22Rv1 (cell line): ENCODE data around the gene SIX3.

Source experiments
- H3K27ac ChIP-seq: fragments of 450-650 bp; 2 replicates; pipeline ENCODE4 v1.5.1; 2017
- ZFX ChIP-seq: fragments of 450-650 bp; IDR thresholded peaks from 2 replicates; pipeline ENCODE4 v1.6.1; 2017; ENCODE audit warnings: antibody characterized with exemption, borderline replicate concordance
- TF ChIP-seq, protein P1 (sequence below): fragments of 450-650 bp; IDR thresholded peaks from 2 replicates; pipeline ENCODE4 v1.5.1; 2017; ENCODE audit warnings: mild to moderate bottlenecking

Gene SIX3

DNA sequence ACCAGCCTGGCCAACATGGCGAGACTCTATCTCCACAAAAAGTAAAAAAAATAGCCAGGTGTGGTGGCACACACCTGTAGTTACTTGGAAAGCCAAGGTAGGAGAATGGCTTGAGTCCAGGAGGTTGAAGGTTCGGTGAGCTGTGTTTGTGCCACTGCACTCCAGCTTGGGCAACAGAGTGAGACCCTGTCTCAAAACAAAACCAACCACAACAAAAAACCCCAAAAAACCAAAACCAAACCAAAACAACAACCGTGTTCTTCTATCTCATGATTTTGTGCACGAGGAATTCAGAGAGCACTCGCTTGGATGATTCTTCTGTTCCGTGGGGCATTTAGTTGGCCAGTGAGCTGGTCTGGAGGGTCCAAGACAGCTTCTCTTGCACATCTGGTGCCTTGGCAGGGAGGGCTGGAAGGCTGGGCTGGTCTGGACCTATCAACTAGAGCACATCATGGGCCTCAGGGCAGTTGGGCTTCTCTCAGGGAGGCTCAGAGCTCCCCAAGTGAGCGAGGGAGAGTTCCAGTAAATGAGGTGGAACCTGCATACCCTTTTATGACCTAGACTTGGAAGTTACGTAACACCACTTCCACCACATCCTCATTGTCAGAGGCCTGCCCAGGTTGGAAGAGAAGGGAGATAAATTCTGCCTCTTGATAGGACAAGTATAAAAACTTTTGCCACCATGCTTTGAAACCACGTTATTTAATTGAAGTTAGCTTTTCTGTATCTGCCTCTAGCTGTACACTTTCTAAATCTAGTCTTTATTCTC, 42.5 kb downstream of the SIX3 start:
- TF ChIP-seq, protein P1, sequence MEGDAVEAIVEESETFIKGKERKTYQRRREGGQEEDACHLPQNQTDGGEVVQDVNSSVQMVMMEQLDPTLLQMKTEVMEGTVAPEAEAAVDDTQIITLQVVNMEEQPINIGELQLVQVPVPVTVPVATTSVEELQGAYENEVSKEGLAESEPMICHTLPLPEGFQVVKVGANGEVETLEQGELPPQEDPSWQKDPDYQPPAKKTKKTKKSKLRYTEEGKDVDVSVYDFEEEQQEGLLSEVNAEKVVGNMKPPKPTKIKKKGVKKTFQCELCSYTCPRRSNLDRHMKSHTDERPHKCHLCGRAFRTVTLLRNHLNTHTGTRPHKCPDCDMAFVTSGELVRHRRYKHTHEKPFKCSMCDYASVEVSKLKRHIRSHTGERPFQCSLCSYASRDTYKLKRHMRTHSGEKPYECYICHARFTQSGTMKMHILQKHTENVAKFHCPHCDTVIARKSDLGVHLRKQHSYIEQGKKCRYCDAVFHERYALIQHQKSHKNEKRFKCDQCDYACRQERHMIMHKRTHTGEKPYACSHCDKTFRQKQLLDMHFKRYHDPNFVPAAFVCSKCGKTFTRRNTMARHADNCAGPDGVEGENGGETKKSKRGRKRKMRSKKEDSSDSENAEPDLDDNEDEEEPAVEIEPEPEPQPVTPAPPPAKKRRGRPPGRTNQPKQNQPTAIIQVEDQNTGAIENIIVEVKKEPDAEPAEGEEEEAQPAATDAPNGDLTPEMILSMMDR = no peak
- TF ChIP-seq ZFX = no peak
- H3K27ac ChIP-seq = no peak overlapping the region

DNA sequence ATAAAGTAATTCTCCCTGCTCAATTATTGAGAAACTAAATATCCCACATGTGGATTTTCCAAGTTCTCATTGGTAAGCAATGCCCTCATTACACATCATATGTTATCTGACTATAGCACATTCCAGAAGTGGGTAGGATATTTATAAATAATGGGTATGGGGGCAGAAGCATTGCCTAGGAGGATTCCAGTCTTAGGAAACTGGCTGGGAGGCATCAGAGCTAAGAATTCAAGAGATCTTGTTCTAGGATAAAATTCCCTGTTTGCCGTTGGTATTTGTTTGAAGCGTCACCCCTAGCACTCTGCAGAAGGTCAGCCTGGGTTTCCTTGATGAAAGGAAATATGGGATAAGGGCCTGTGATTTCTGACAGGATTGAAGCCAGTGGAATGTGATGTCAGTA, 47.7 kb downstream of the SIX3 start:
- H3K27ac ChIP-seq = no peak overlapping the region
- TF ChIP-seq ZFX = no peak
- TF ChIP-seq, protein P1 = no peak

DNA sequence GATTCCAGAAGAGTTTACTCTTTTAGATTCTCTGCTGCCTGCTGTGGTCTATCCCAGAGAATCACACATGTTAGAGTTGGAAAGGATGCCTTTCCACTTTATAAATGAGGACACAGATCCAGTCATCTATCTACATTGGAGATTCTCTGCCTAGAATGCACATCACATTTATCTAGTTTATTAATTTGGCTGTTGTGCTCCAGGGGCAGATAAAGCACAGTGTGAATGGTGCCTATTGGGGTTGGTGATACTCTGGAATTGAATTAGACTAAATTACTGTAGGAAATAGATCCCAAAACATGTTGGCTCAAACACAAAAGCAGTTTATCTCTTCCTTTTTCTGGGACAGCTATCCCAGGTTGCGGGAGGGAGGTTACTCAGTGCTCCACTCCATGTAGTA, 52.9 kb downstream of the SIX3 start:
- TF ChIP-seq, protein P1 = no peak
- TF ChIP-seq ZFX = no peak

More for the DNA sequence above, 52.9 kb downstream of the SIX3 start:
- H3K27ac ChIP-seq = no peak overlapping the region
